ENCODE measurements around the gene C3.

The C3 gene

DNA sequence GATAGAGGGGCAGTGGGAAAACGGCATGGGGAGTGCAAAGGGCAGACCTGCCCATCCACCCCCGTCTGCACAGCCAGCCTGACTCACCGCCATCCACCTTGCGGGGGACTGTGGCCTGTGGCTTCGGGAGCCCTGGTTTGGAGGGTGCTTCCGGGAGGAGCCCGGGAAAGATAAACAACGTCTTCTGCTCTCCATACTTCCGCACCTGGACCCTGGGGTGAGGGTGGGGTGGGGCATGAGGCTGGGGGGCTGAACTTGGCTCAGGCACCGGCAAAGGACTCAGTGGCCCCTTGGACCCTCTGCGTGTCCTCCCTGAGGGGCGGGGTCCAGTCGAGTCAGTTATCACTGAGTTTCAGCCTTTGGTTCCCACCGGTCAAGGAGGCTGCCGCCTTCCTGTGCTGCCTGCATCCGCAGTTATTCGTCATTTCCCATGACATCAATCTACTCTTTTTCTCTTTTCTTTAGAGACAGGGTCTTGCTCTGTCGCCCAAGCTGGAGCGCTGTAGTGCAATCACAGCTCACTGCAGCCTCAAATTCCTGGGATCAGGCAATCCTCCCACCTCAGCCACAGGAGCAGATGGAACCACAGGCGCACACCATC is 13.7 kb upstream of the C3 start:
- H3K4me3 ChIP-seq (ENCODE audit: low read depth, low read length), result no peak overlapping the region
- DNase-seq (ENCODE audit: low read depth), result no peak
- TF ChIP-seq, protein P1, sequence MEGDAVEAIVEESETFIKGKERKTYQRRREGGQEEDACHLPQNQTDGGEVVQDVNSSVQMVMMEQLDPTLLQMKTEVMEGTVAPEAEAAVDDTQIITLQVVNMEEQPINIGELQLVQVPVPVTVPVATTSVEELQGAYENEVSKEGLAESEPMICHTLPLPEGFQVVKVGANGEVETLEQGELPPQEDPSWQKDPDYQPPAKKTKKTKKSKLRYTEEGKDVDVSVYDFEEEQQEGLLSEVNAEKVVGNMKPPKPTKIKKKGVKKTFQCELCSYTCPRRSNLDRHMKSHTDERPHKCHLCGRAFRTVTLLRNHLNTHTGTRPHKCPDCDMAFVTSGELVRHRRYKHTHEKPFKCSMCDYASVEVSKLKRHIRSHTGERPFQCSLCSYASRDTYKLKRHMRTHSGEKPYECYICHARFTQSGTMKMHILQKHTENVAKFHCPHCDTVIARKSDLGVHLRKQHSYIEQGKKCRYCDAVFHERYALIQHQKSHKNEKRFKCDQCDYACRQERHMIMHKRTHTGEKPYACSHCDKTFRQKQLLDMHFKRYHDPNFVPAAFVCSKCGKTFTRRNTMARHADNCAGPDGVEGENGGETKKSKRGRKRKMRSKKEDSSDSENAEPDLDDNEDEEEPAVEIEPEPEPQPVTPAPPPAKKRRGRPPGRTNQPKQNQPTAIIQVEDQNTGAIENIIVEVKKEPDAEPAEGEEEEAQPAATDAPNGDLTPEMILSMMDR (IDR thresholded peaks at IDR 0.05; ENCODE audit: insufficient read depth, low read depth, low read length, missing control alignments), result no peak

DNA sequence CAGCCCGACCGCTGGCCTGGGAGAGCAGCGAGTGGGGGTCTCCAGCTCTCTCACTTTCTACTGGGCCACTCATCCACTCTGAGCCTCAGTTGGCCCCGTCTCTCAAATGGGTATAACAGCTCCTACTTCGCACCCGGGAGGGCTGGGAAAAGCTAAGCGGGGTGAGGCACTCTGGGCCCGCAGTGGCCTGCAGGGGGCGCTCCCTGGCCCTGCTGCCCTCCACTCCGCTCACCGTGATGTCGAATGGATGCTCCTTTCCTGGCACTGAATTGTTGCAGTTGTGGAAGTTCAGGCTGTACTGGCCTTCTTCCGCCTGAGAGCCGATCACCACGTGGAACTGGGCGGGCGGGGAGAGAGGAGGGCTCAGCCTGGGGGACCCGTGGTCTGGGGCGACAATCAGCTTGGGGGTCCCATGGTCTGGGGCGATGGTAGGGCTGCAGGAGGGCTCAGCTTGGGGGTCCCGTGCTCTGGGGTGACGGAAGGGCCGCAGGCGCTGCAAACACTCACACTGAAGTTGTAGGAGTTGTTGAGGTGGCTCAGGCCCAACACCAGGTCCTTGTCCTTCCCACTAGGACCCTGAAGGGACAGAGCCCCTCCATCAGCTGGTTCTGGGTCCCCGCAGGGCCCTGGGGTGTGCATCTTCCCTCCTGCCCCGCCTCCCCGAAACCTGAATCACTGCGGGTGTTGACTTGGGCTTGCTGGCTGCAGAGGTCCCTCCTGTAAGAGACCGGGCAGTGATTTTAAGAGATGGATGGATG is 13.1 kb upstream of the C3 start:
- TF ChIP-seq, protein P1 (IDR thresholded peaks at IDR 0.05; ENCODE audit: insufficient read depth, low read depth, low read length, missing control alignments), result peak; percentile 30
- no peak overlapping the region for H3K4me3 ChIP-seq (ENCODE audit: low read depth, low read length)
- no peak for DNase-seq (ENCODE audit: low read depth)

DNA sequence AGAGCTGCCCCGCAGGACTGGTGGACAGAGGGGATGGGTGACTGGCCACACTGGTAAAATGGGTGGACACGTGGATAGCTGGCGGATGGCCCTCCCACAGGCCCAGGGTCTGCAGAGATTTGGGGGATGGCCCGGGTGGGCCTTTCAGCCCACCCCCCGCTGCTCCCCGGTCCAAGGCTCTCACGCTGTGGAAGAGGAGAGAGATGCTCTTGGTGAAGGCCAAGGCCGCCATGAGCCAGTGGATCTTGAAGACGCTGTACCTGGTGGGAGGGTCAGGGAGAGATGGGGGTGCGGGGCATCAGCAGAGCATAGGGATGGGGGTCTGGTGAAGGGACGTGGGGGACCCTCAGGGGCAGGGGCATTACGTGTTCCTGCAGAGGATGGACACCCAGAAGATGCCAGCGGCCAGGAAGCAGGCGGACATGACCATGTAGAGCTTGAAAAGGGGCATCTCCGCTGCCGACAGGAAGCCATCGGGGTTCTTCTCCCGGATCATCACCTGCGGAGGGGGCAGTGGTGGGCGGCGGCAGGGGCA is 12.4 kb upstream of the C3 start:
- no peak overlapping the region for H3K4me3 ChIP-seq (ENCODE audit: low read depth, low read length)
- DNase-seq (ENCODE audit: low read depth), result no peak
- TF ChIP-seq, protein P1 (IDR thresholded peaks at IDR 0.05; ENCODE audit: insufficient read depth, low read depth, low read length, missing control alignments), result no peak

DNA sequence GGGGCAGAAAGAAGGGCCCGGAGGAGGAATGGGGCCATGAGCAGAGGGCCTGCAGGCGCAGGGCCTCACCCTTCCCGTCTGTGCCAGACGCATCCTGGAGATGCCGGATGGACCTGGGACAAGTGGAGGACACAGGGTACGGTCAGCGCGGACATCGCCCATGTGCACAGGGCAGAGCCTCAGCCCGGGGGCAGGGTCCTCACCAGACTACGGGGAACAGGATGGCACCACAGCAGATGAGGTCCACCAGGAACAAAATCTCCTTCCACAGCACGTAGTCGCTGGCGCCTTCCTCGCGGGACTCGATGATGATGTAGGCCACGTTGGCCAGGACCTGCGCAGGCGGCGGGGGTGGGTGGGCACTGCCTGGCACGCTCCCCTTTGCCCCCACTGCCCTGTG is 11.4 kb upstream of the C3 start:
- H3K4me3 ChIP-seq (ENCODE audit: low read depth, low read length), result no peak overlapping the region
- TF ChIP-seq, protein P1 (IDR thresholded peaks at IDR 0.05; ENCODE audit: insufficient read depth, low read depth, low read length, missing control alignments), result no peak
- DNase-seq (ENCODE audit: low read depth), result no peak

DNA sequence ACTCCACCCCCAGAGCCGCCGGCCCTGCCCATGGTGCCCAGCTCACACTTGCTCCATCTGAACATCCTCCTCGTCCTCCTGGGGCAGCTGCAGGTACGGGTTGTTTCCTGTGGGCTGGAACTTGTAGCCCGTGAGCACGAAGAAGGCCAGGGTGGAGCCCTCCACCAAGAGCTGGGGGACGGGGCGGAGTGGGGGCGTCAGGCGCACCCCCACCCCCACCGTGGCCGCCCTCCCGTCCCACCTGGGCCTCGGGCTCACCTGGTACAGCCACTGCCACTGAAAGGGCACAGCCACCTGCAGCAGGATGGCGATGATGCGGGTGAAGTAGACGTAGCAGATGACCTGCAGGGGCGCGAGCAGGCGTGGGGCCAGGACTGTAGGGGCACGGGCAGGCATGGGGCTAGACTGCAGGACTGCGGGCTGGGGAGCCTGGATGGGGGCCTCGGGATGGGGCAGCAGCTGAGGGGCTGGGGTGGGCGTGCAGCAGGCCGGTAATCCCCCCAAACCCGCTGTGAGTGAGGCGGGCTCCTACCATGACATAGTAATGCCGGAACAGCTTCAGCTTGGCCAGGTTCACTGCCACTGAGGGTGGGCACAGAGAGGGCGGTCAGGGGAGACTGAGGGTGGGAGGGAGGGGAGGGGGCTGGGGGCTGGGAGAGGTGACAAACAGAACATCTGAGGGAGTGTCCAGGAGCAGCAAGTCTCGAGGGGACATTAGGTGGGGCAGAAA is 10.7 kb upstream of the C3 start:
- TF ChIP-seq, protein P1 (IDR thresholded peaks at IDR 0.05; ENCODE audit: insufficient read depth, low read depth, low read length, missing control alignments), result no peak
- H3K4me3 ChIP-seq (ENCODE audit: low read depth, low read length), result no peak overlapping the region
- no peak for DNase-seq (ENCODE audit: low read depth)

DNA sequence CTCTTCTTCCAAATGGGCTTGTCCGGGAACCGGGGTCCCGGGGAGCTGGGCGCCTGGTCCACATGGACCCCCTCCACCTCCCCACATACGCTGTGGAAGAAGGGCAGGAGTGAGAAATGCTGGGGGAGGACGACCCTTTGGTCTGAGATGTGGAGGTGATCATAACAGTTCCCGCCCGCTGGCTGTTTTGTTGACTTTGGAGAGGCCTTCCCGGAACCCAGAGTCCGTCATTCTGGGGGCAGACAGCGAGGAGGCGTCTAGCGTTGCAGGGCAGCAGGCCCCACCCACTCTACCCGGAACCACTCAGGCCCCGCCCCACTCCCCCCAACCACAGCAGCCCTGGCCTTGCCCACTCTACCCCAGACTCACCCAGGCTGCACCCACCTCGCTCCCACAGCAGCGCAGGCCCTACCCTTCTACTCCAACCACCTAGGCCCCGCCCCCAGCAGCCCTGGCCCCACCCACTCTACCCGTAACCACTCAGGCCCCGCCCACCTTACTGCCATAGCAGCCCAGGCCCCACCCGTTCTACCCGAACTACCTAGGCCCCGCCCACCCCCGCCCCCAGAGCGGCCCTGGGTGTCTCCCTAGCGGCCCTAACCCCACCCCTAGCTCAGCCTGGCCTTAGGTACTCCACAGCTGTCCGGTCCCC is 9.8 kb upstream of the C3 start:
- peak; percentile 60 for DNase-seq (ENCODE audit: low read depth)
- H3K4me3 ChIP-seq (ENCODE audit: low read depth, low read length), result no peak overlapping the region
- TF ChIP-seq, protein P1 (IDR thresholded peaks at IDR 0.05; ENCODE audit: insufficient read depth, low read depth, low read length, missing control alignments), result no peak

Data from GM12865 (cell line).